ENCODE data around the gene PDE4B. TPM values are rescaled to one million over a fixed set of nuclear protein-coding genes. Genes with fewer than 3 reads are reported as not detected.

PDE4B gene
- polyA plus RNA-seq, 1 donor from 2014 or later: 135 TPM

GRCh38 chr1:66176012-66176715 lies 383.5 kb downstream of the PDE4B start:
- H3F3A ChIP-seq (ENCODE audit: insufficient read depth, low read length, poor library complexity, severe bottlenecking): no peaks in the 10 kb centered on the region
- H3K9me2 ChIP-seq (ENCODE audit: insufficient read depth, low read length): no peaks in the 10 kb centered on the region
- H3K27me3 ChIP-seq (ENCODE audit: insufficient read depth, low read depth, low read length): no peaks in the 10 kb centered on the region
- H3K9ac ChIP-seq (ENCODE audit: low read length): no peak overlapping the region
- H3K27ac ChIP-seq (ENCODE audit: low read length): no peak overlapping the region
- no peaks in the 10 kb centered on the region for H4K20me1 ChIP-seq (ENCODE audit: insufficient read depth)
- TF ChIP-seq CTCF (IDR thresholded peaks at IDR 0.05; ENCODE audit: poor library complexity, severe bottlenecking) (no peak), MXI1 (conservative IDR thresholded peaks at IDR 0.05; ENCODE audit: poor library complexity, severe bottlenecking) (no peak), RAD21 (conservative IDR thresholded peaks at IDR 0.05) (no peak), TAF1 (IDR thresholded peaks at IDR 0.05; ENCODE audit: low read depth) (no peak)
- no peak overlapping the region for H3K4me3 ChIP-seq (ENCODE audit: low read length)
- no peaks in the 10 kb centered on the region for H3K9me3 ChIP-seq (ENCODE audit: low read length)
- H3K4me2 ChIP-seq (ENCODE audit: low read length): no peak overlapping the region
- no peak overlapping the region for H2AFZ ChIP-seq (ENCODE audit: low read depth, low read length)
- no peaks in the 10 kb centered on the region for H3K36me3 ChIP-seq (ENCODE audit: insufficient read depth, low read length)
- peaks cover 2% of the 10 kb centered on the region for H3K79me2 ChIP-seq (replicated peaks; ENCODE audit: insufficient read depth, low read length)

- Histone ChIP-seq H3K9me2 (ENCODE audit: insufficient read depth, low read length) (no peaks in the 10 kb centered on the region), H2AFZ (ENCODE audit: low read depth, low read length) (no peak overlapping the region), H3K4me3 (ENCODE audit: low read length) (no peak overlapping the region), H3K4me2 (ENCODE audit: low read length) (no peak overlapping the region), H3K27ac (ENCODE audit: low read length) (no peak overlapping the region), H4K20me1 (ENCODE audit: insufficient read depth) (no peaks in the 10 kb centered on the region), H3F3A (ENCODE audit: insufficient read depth, low read length, poor library complexity, severe bottlenecking) (no peaks in the 10 kb centered on the region), H3K79me2 (replicated peaks; ENCODE audit: insufficient read depth, low read length) (no peaks in the 10 kb centered on the region), H3K9ac (ENCODE audit: low read length) (no peak overlapping the region), H3K36me3 (ENCODE audit: insufficient read depth, low read length) (no peaks in the 10 kb centered on the region), H3K9me3 (ENCODE audit: low read length) (no peaks in the 10 kb centered on the region), H3K27me3 (ENCODE audit: insufficient read depth, low read depth, low read length) (no peaks in the 10 kb centered on the region)
- TF ChIP-seq MXI1 (conservative IDR thresholded peaks at IDR 0.05; ENCODE audit: poor library complexity, severe bottlenecking) (no peak), REST (IDR thresholded peaks at IDR 0.05; ENCODE audit: borderline replicate concordance) (no peak), EP300 (conservative IDR thresholded peaks at IDR 0.05; ENCODE audit: poor library complexity, severe bottlenecking) (no peak), CTCF (IDR thresholded peaks at IDR 0.05; ENCODE audit: poor library complexity, severe bottlenecking) (no peak), TAF1 (IDR thresholded peaks at IDR 0.05; ENCODE audit: low read depth) (no peak), RAD21 (conservative IDR thresholded peaks at IDR 0.05) (no peak), POLR2AphosphoS5 (IDR thresholded peaks at IDR 0.05) (no peak), EZH2 (IDR thresholded peaks at IDR 0.05; ENCODE audit: borderline replicate concordance, insufficient read depth, low read length, poor library complexity, severe bottlenecking) (no peak), SMC3 (conservative IDR thresholded peaks at IDR 0.05; ENCODE audit: poor library complexity) (no peak)
These were observed 384.1 kb downstream of the PDE4B start for GRCh38 chr1:66176832-66177231.

Data from neural cell (in vitro differentiated cells).